ENCODE measurements around the gene UQCR10. TPM values are rescaled to one million over a fixed set of nuclear protein-coding genes. Genes with fewer than 3 reads are reported as not detected.

The UQCR10 gene
- total and polyA plus RNA-seq, 9 of the 15 experiments (the other 6 are each of a cell fraction or from before 2014, with no cell fraction given), result 128 to 903 (median 163) TPM

GRCh38 chr22:29780748-29781676 lies 13.8 kb downstream of the UQCR10 start (continued):
- TF ChIP-seq NKRF (IDR thresholded peaks at IDR 0.05; ENCODE audit: borderline replicate concordance), result peak; percentile 40; the same call in 1 of the 2 replicates
- TF ChIP-seq ZNF75A (CRISPR knock-in tag; IDR thresholded peaks at IDR 0.05), result no peak
- TF ChIP-seq MECOM (CRISPR knock-in tag; IDR thresholded peaks at IDR 0.05), result peak; percentile 33; the same call in 1 of the 2 replicates
- peak; percentile 92 for TF ChIP-seq EHMT2 (IDR thresholded peaks at IDR 0.05)
- peak; percentile 99 for TF ChIP-seq MEF2D (tag; conservative IDR thresholded peaks at IDR 0.05; ENCODE audit: low read depth)
- peak; percentile 89 for TF ChIP-seq LEF1 (IDR thresholded peaks at IDR 0.05)
- TF ChIP-seq ATF7 (IDR thresholded peaks at IDR 0.05), result peak; percentile 61
- no peak for TF ChIP-seq RBM22 (IDR thresholded peaks at IDR 0.05; ENCODE audit: low read depth, low read length, poor library complexity, severe bottlenecking)
- no peak for TF ChIP-seq ZKSCAN3 (CRISPR knock-in tag; IDR thresholded peaks at IDR 0.05)
- peak; percentile 63 for TF ChIP-seq EGR1 (conservative IDR thresholded peaks at IDR 0.05)
- TF ChIP-seq MLLT1 (IDR thresholded peaks at IDR 0.05), result peak in 1 of 2 experiments; percentile 98; a peak in 2 of 4 replicates
- peak; percentile 91 for TF ChIP-seq ZEB2 (IDR thresholded peaks at IDR 0.05)
- TF ChIP-seq MTA3 (IDR thresholded peaks at IDR 0.05; ENCODE audit: borderline replicate concordance), result peak; percentile 75; the same call in 1 of the 2 replicates
- TF ChIP-seq HDAC2 (IDR thresholded peaks at IDR 0.05), result peak; percentile 97
- TF ChIP-seq TAF9B (IDR thresholded peaks at IDR 0.05; ENCODE audit: partially characterized antibody), result peak; percentile 89
- TF ChIP-seq TOE1 (IDR thresholded peaks at IDR 0.05; ENCODE audit: borderline replicate concordance), result 0 out of 2 replicates have a peak, but pooled peaks have one; percentile 35
- no peak for TF ChIP-seq TOE1 (CRISPR knock-in tag; IDR thresholded peaks at IDR 0.05; ENCODE audit: borderline replicate concordance, low read depth)
- TF ChIP-seq TAF7 (tag; IDR thresholded peaks at IDR 0.05), result no peak
- TF ChIP-seq SMARCE1 (IDR thresholded peaks at IDR 0.05), result peak; percentile 94
- TF ChIP-seq ADNP (tag; IDR thresholded peaks at IDR 0.05), result no peak
- TF ChIP-seq ZNF384 (IDR thresholded peaks at IDR 0.05; ENCODE audit: low read depth, low read length), result no peak
- 0 out of 2 replicates have a peak, but pooled peaks have one; percentile 20 for TF ChIP-seq MYC (IDR thresholded peaks at IDR 0.05; ENCODE audit: low read depth, low read length)
- no peak for TF ChIP-seq MYC (CRISPR knock-in tag; IDR thresholded peaks at IDR 0.05; ENCODE audit: borderline replicate concordance, low read depth)
- peak; percentile 52; the same call in 1 of the 2 replicates for TF ChIP-seq L3MBTL2 (IDR thresholded peaks at IDR 0.05)
- TF ChIP-seq ID3 (CRISPR knock-in tag; IDR thresholded peaks at IDR 0.05), result no peak
- 0 out of 2 replicates have a peak, but pooled peaks have one; percentile 43 for TF ChIP-seq ID3 (tag; IDR thresholded peaks at IDR 0.05)
